NCI-H446 (cell line): ENCODE measurements around the gene EML2.

Experiments
- DNase-seq, 2 experiments: peaks; one replicate each; lab custom pipeline; 2025; lab: John Stamatoyannopoulos, UW

The EML2 gene

DNA sequence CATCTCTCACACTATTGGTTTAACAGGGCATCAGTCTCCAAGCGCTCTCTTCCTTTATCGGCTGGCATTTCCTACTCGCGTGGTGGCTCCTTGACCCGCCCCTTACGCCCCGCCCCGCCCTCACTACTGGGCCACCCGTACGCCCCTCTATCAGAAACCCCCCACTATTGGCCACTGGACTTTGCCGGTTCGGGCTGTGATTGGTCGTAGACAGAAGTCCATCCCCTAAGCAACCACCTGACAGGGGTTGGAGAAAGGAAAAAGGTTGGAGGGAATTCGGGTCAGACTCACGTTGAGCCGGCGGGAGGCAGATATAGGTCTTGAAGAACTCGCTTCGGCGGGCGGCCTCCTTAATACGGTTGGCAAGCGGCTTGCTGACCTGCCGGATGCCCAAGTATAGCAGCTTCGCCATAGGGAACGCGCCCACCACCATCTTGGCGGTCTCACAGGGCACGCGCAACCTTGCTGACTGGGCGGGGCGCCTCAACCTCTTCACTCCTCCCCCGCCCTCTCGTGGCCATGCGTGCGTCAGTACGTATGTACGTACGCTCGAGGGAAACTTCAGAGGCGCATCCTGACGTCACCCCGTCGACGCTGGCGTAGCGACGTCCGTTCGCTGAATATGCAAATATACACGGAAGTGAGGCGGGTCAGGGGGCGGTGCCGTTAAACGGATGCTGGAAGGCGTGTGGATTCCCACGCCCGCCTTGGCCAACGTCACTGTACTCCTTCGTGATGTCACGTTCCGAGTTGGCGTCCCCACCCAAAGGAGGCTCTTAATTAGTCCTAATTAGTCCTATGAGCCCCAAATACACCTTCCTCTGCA lies 54.7 kb downstream of the EML2 start, which contains the start of gene OPA3:
Gene OPA3, minus strand, starts transcription at position 471 of the 826 bp plus-strand sequence. Its CDS starts 38 bp downstream, at position 433.
- DNase-seq, result peak; percentile 99 to 100

GRCh38 chr19:45581576-45581975 lies 57.6 kb downstream of the EML2 start:
- DNase-seq, result no peak

DNA sequence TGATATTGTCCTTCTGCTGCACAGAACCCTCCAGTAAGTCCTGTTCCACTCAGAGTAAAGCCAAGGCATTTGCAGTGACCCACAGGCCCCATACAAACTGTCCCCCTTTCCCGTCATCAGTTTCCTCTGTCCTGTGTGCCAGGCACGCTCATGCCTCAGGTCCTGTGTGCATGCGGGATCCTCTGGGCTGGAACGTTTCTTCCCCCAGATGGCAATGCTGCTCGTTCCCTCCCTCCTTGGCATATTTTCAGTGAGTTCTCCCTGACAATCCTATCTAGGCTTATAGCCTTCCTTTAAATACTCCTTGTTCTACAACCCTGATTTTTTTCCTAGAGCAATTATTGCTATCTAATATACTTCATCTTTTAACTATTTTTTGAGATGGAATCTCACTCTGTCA lies 60.3 kb downstream of the EML2 start:
- DNase-seq, result peak in 1 of 2 experiments; percentile 47

GRCh38 chr19:45577111-45577905 lies 61.9 kb downstream of the EML2 start:
- DNase-seq, result no peak

DNA sequence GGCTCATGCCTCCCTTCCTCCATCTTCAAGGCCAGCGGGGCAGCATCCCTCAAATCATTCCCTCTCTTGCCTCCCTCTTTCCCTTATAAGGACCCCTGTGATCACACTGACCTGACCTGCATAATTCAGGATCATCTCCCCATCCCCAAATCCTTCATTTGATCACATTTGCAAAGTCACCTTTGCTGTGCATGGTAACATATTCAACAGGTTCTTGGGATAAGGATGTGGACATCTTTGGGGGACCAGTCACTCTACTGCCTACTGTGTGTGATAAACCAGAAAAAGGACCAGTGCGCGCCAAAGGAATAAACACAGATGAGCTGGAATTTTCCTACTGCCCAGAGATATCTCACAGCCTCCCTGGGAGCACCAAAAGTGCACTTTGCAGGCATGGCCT lies 62.5 kb downstream of the EML2 start:
- no peak for DNase-seq

- no peak for DNase-seq
Measured at GRCh38 chr19:45575216-45575615, 64.0 kb downstream of the EML2 start.

DNA sequence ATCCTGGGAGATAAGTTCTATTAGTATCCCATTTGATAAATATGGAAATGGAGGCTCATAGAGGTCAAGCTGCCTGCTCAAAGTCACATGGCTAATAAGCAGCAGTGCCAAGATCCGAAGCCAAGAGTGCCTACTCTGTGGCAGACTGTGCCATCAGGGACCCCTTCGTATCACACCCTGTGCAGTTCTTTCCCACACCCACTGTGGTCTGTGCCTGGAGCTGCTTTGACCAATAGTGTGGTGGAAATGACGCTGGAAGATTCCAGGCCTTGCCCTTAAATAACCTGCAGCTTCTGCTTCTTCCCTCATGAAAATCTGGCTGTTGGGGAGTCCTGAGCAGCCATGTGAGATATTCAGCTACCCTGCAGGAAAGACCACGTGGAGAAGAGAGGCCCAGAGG lies 64.7 kb downstream of the EML2 start:
- no peak for DNase-seq

- no peak for DNase-seq
Measured at GRCh38 chr19:45571457-45572220, 67.6 kb downstream of the EML2 start.

GRCh38 chr19:45569619-45570421 lies 69.4 kb downstream of the EML2 start:
- DNase-seq, result peak in 1 of 2 experiments; percentile 22

GRCh38 chr19:45568732-45569131 lies 70.5 kb downstream of the EML2 start:
- no peak for DNase-seq

- DNase-seq, result no peak
Measured at GRCh38 chr19:45567609-45568008, 71.6 kb downstream of the EML2 start.

DNA sequence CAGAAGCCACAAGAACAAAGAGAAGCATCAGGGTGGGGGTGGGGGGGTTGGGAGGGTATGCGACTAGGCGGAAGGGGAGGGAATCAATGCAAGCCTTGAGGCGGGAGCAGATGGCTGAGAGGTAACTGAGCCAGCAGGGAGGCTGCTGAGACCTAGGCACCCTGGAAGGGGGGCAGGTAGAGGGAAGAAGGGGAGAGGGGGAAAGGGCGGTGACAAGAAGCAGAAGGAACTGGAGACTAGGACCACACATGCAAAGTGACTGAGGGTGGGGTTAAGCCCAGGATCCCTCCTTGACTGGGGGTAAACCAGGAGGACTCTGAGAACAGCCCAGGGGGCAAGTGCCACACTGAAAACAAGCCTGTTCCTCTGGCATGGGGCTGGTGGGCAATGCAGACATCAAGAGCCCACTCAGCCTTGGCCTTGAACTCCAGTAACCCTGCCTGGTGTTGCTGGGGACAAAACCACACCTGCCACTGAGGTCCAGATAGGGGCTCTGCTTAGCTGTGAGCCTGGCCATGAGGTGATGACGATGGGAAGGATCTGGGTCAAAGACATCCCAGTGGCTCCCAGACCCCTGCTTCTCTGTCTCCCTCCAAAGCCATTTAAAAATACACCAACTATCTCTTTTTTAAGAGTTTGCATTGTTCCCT lies 74.9 kb downstream of the EML2 start:
- DNase-seq, result no peak

GRCh38 chr19:45560686-45561085 lies 78.5 kb downstream of the EML2 start:
- no peak for DNase-seq

- no peak for DNase-seq
Measured at GRCh38 chr19:45560038-45560437, 79.2 kb downstream of the EML2 start.
